NCI-H146 (cell line): ENCODE data around the gene BARX2.
"Not testable (repeated sequence)": the region's sequence is repeated elsewhere in the genome, so short reads cannot be mapped to it uniquely, and the experiment has no call there.

Experiments
- DNase-seq: peaks from one replicate; lab custom pipeline; 2025; lab: John Stamatoyannopoulos, UW

BARX2 gene

GRCh38 chr11:129375751-129376657 lies at the start of gene BARX2:
Gene BARX2 (plus strand): TSS chr11:129375848. CDS start chr11:129376036, 188 bp downstream.
- peak; percentile 21 for DNase-seq

- DNase-seq, result no peak
These were observed 48.7 kb upstream of the BARX2 start for GRCh38 chr11:129326921-129327320.

GRCh38 chr11:129327708-129328107 lies 47.9 kb upstream of the BARX2 start:
- not testable (repeated sequence) for DNase-seq

GRCh38 chr11:129328756-129329155 lies 46.9 kb upstream of the BARX2 start:
- DNase-seq, result no peak

GRCh38 chr11:129331217-129331616 lies 44.4 kb upstream of the BARX2 start:
- DNase-seq, result no peak

- peak; percentile 94 for DNase-seq
These were observed 43.8 kb upstream of the BARX2 start for GRCh38 chr11:129331871-129332274.

GRCh38 chr11:129333873-129334272 lies 41.8 kb upstream of the BARX2 start:
- no peak for DNase-seq

GRCh38 chr11:129344301-129344940 lies 31.2 kb upstream of the BARX2 start:
- peak; percentile 52 for DNase-seq

- DNase-seq, result no peak
These were observed 28.7 kb upstream of the BARX2 start for GRCh38 chr11:129346916-129347315.

GRCh38 chr11:129348813-129349212 lies 26.8 kb upstream of the BARX2 start:
- DNase-seq, result no peak

- no peak for DNase-seq
These were observed 23.0 kb upstream of the BARX2 start for GRCh38 chr11:129352676-129353075.

- no peak for DNase-seq
These were observed 21.0 kb upstream of the BARX2 start for GRCh38 chr11:129354691-129355090.

- no peak for DNase-seq
These were observed 15.9 kb upstream of the BARX2 start for GRCh38 chr11:129359748-129360147.

- peak; percentile 81 for DNase-seq
These were observed 11.4 kb upstream of the BARX2 start for GRCh38 chr11:129364143-129364654.

- no peak for DNase-seq
These were observed 9.8 kb upstream of the BARX2 start for GRCh38 chr11:129365816-129366215.

GRCh38 chr11:129366737-129367597 lies 8.7 kb upstream of the BARX2 start:
- DNase-seq, result no peak

- DNase-seq, result no peak
These were observed 6.6 kb upstream of the BARX2 start for GRCh38 chr11:129368889-129369672.

- DNase-seq, result no peak
These were observed 4.9 kb upstream of the BARX2 start for GRCh38 chr11:129370715-129371114.

GRCh38 chr11:129372609-129373488 lies 2.8 kb upstream of the BARX2 start:
- no peak for DNase-seq

- no peak for DNase-seq
These were observed 2.1 kb upstream of the BARX2 start for GRCh38 chr11:129373489-129373953.
